IMR-90 (cell line): ENCODE results near the gene URI1. TPM values are rescaled to one million over a fixed set of nuclear protein-coding genes. Genes with fewer than 3 reads are reported as not detected.

Source experiments
- ATAC-seq: fragments of 200-7000 bp; cut with Tn5 transposase; 2 replicates; pipeline ENCODE4 v1.9.1; 2020; ENCODE audit warnings: low read depth, mild to moderate bottlenecking, moderate library complexity
- BruUV-seq: library from RNA; stranded (reverse); fragments of 400-500 nt; replicated peaks from 2 replicates; lab custom pipeline; 2021; lab: Mats Ljungman, UMichigan
- CTCF ChIA-PET: fragments of 300-600 bp; formaldehyde crosslinking; extraction: SDS; loops from one replicate; lab custom pipeline; 2021; ENCODE audit warnings: antibody characterized with exemption; lab: Yijun Ruan, JAX
- POLR2A ChIA-PET: fragments of 300-600 bp; sonication (Branson Sonifier 250); formaldehyde crosslinking; loops from one replicate; lab custom pipeline; 2022; ENCODE audit warnings: antibody characterized with exemption; ENCODE audit not compliant: unreplicated experiment; lab: Charles Lee
- DNase-seq: peaks from one replicate; pipeline ENCODE4 v3.0.0; 2013
- H2AFZ ChIP-seq: replicated peaks from 2 replicates; pipeline ENCODE3; 2013; ENCODE audit warnings: low read length, mild to moderate bottlenecking; ENCODE audit not compliant: poor library complexity
- H2AK5ac ChIP-seq: 2 replicates; pipeline ENCODE4 v1.6.1; 2013; ENCODE audit warnings: low read depth, low read length, inconsistent platforms
- H2AK9ac ChIP-seq: replicated peaks from 2 replicates; pipeline ENCODE3; 2013; ENCODE audit warnings: mild to moderate bottlenecking, low read depth, low read length, moderate library complexity; ENCODE audit not compliant: poor library complexity
- H2BK120ac ChIP-seq: 2 replicates; pipeline ENCODE4 v1.6.1; 2013; ENCODE audit warnings: low read depth, low read length, inconsistent platforms
- H2BK15ac ChIP-seq: 3 replicates; pipeline ENCODE4 v1.6.1; 2013; ENCODE audit warnings: low read depth, low read length, inconsistent platforms
- H2BK20ac ChIP-seq: 2 replicates; pipeline ENCODE4 v1.6.1; 2013; ENCODE audit warnings: low read depth, mild to moderate bottlenecking, inconsistent platforms, low read length, moderate library complexity
- H2BK5ac ChIP-seq: 2 replicates; pipeline ENCODE4 v1.6.1; 2013; ENCODE audit warnings: mild to moderate bottlenecking, low read depth, low read length, inconsistent platforms; ENCODE audit not compliant: poor library complexity, severe bottlenecking
- H3K14ac ChIP-seq: replicated peaks from 2 replicates; pipeline ENCODE4 v1.6.1; 2013; ENCODE audit warnings: low read depth, low read length, inconsistent platforms
- H3K18ac ChIP-seq: 2 replicates; pipeline ENCODE4 v1.6.1; 2013; ENCODE audit warnings: low read depth, low read length, control low read depth
- H3K23ac ChIP-seq: 2 replicates; pipeline ENCODE4 v1.6.1; 2013; ENCODE audit warnings: low read depth, low read length, inconsistent platforms
- H3K27ac ChIP-seq: 2 replicates; pipeline ENCODE4 v1.5.1; 2013; ENCODE audit warnings: mild to moderate bottlenecking, control low read depth, low read length; ENCODE audit not compliant: insufficient read depth
- H3K27me3 ChIP-seq: 2 replicates; pipeline ENCODE4 v1.6.1; 2013; ENCODE audit warnings: low read length; ENCODE audit not compliant: control insufficient read depth, insufficient read depth
- H3K36me3 ChIP-seq: 2 replicates; pipeline ENCODE4 v1.6.1; 2013; ENCODE audit warnings: low read length, mixed read lengths; ENCODE audit not compliant: control insufficient read depth, insufficient read depth
- H3K4ac ChIP-seq: 2 replicates; pipeline ENCODE4 v1.6.1; 2013; ENCODE audit warnings: low read depth, low read length, inconsistent platforms
- H3K4me1 ChIP-seq: 2 replicates; pipeline ENCODE4 v1.6.1; 2013; ENCODE audit warnings: low read length, mixed read lengths; ENCODE audit not compliant: control insufficient read depth, insufficient read depth
- H3K4me2 ChIP-seq: 2 replicates; pipeline ENCODE4 v1.6.1; 2013; ENCODE audit warnings: low read depth, mild to moderate bottlenecking, control low read depth, low read length, moderate library complexity
- H3K4me3 ChIP-seq: 2 replicates; pipeline ENCODE4 v1.5.1; 2013; ENCODE audit warnings: low read depth, mild to moderate bottlenecking, control low read depth, low read length, moderate library complexity; ENCODE audit not compliant: insufficient read depth
- H3K56ac ChIP-seq: 2 replicates; pipeline ENCODE4 v1.6.1; 2013; ENCODE audit warnings: low read length, inconsistent platforms; ENCODE audit not compliant: insufficient read depth; ENCODE audit errors: extremely low read depth
- H3K79me1 ChIP-seq, 2 experiments: 2 replicates each; pipeline ENCODE4 v1.6.1; 2013; ENCODE audit warnings: low read length in 2 of 2, inconsistent platforms in 1 of 2, low read depth in 1 of 2
- H3K9ac ChIP-seq: 2 replicates; pipeline ENCODE4 v1.6.1; 2013; ENCODE audit warnings: low read depth, low read length, control low read depth
- H3K9me1 ChIP-seq: 2 replicates; pipeline ENCODE4 v1.6.1; 2013; ENCODE audit warnings: low read length, inconsistent platforms; ENCODE audit not compliant: insufficient read depth
- H3K9me3 ChIP-seq: 2 replicates; pipeline ENCODE4 v1.6.1; 2013; ENCODE audit warnings: low read length; ENCODE audit not compliant: control insufficient read depth, insufficient read depth
- H4K20me1 ChIP-seq: 2 replicates; pipeline ENCODE4 v1.6.1; 2013; ENCODE audit warnings: low read length, inconsistent platforms; ENCODE audit not compliant: insufficient read depth
- H4K5ac ChIP-seq: 2 replicates; pipeline ENCODE4 v1.6.1; 2013; ENCODE audit warnings: mild to moderate bottlenecking, low read depth, low read length, control low read depth
- H4K8ac ChIP-seq, 2 experiments: 2 replicates each; pipeline ENCODE4 v1.6.1; 2013; ENCODE audit warnings: low read depth in 2 of 2, low read length in 2 of 2, control low read depth in 1 of 2, inconsistent platforms in 1 of 2
- H4K91ac ChIP-seq: 2 replicates; pipeline ENCODE4 v1.6.1; 2013; ENCODE audit warnings: low read depth, low read length, inconsistent platforms; ENCODE audit not compliant: insufficient read depth
- CTCF ChIP-seq: conservative IDR thresholded peaks from 2 replicates; pipeline ENCODE4 v1.5.1; 2012; ENCODE audit warnings: mild to moderate bottlenecking, low read depth, low read length, improper control_type of control experiment
- ELK1 ChIP-seq: fragments of 150-350 bp; IDR thresholded peaks from 2 replicates; pipeline ENCODE4 v1.6.1; 2016; ENCODE audit warnings: low read depth, mild to moderate bottlenecking, low read length, moderate library complexity, borderline replicate concordance
- USF2 ChIP-seq: fragments of 150-350 bp; IDR thresholded peaks from 2 replicates; pipeline ENCODE4 v1.6.1; 2017; ENCODE audit warnings: mild to moderate bottlenecking, antibody characterized with exemption, low read length, low read depth
- WGBS, 2 experiments: methylation state at CpG; one replicate each; pipeline versions ENCODE4 v1.1.5 to v1.1.7; 2013; ENCODE audit warnings: missing lambda C conversion rate in 2 of 2; ENCODE audit not compliant: insufficient read length in 1 of 2; ENCODE audit errors: extremely low coverage in 2 of 2; 5-methylcytosine and 5-hydroxymethylcytosine counted together
- dilution Hi-C: fragments of 300-500 bp; cut with HindIII; formaldehyde crosslinking; loops from one replicate; pipeline ENCODE4 v1.14.3; 2018; ENCODE audit warnings: low sequenced_read_pairs; ENCODE audit not compliant: unreplicated experiment
- in situ Hi-C: fragments of 300-500 bp; cut with MboI; formaldehyde crosslinking; loops from 3 replicates; pipeline ENCODE4 v1.14.3; 2019; ENCODE audit warnings: low sequenced_read_pairs, inconsistent platforms, mixed read lengths
- intact Hi-C: fragments of 100-400 bp; cut with micrococcal nuclease; formaldehyde crosslinking; loops from 2 replicates; pipeline ENCODE4 v1.10.0; 2022
- polyA plus RNA-seq, 3 experiments: library from polyadenylated mRNA; depleted of rRNA; stranded (reverse); fragments of >200 nt; gene quantifications; 2 replicates each; pipeline ENCODE4 v1.2.3, GENCODE V29; 2012; ENCODE audit warnings: low replicate concordance in 1 of 3
- total RNA-seq: library from RNA; depleted of rRNA; stranded (reverse); fragments of >200 nt; gene quantifications from 2 replicates; pipeline ENCODE4 v1.2.3, GENCODE V29; 2012

URI1 gene
- total and polyA plus RNA-seq, 2 of the 4 experiments (the other 2 are of a cell fraction), result 43.2 to 45.3 TPM

DNA sequence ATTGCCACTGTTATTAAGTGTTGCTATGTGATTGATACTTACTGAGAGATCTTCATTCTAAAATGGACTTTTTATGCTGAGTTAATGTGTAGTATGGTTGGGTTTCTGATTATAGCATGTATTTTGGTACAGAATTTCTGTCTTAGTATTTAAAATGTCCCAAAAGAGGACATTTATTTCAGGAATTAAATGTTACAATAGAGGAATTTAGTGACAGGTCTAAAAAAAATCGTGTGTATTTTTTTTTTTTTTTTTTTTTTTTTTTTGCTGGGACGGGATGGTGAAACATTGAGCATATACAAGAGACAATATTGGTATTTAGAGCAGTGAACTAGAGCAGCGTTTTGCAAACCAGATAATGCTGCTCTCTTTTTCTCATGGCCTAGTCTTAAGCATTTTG, 27.9 kb downstream of the URI1 start:
- no peak overlapping the region for H3K27ac ChIP-seq
- in situ Hi-C loops, result no loop called here
- H3K4me1 ChIP-seq, result peaks cover 11% of the 10 kb centered on the region
- H3K4me2 ChIP-seq, result no peak overlapping the region
- no peaks in the 10 kb centered on the region for H3K27me3 ChIP-seq
- H4K91ac ChIP-seq, result no peak overlapping the region
- H3K56ac ChIP-seq, result no peak overlapping the region
- no peak overlapping the region for H3K14ac ChIP-seq
- H4K5ac ChIP-seq, result no peak overlapping the region
- no peak overlapping the region for H2BK5ac ChIP-seq
- peaks cover 2% of the 10 kb centered on the region for H3K9me1 ChIP-seq
- no peak overlapping the region for H3K23ac ChIP-seq
- WGBS, 2 experiments, result 100% methylated on average over 1 of the region's 3 CpGs; no CpG with 5 or more reads in 1 of the 2 experiments
- ATAC-seq (no peak), DNase-seq (no peak)
- H2AFZ ChIP-seq, result no peak overlapping the region
- CTCF ChIA-PET, result interaction anchor here (1.0 kb wide), 1 partner anchor 285 kb away, joined by 3 read pairs; no protein-coding TSS in a partner anchor
- H3K9me3 ChIP-seq, result no peaks in the 10 kb centered on the region
- no peak overlapping the region for H3K18ac ChIP-seq
- H3K4ac ChIP-seq, result no peak overlapping the region
- TF ChIP-seq ELK1 (no peak), CTCF (no peak), USF2 (no peak)
- dilution Hi-C loops, result no loop called here
- H3K4me3 ChIP-seq, result no peak overlapping the region
- no peak overlapping the region for H2BK15ac ChIP-seq
- intact Hi-C loops, result loop anchor here (5.0 kb wide), 1 partner anchor 37 kb away; no protein-coding TSS in a partner anchor
- H4K8ac ChIP-seq, result no peak overlapping the region
- BruUV-seq, result no TSS peak
- no peak overlapping the region for H3K9ac ChIP-seq
- no peaks in the 10 kb centered on the region for H3K36me3 ChIP-seq
- POLR2A ChIA-PET, result no interaction called here
- no peak overlapping the region for H2BK20ac ChIP-seq
- peaks cover 20% of the 10 kb centered on the region; the same call in 1 of the 2 replicates for H4K20me1 ChIP-seq
- peaks cover 22 to 42% of the 10 kb centered on the region in 2 experiments for H3K79me1 ChIP-seq
- no peak overlapping the region for H2AK9ac ChIP-seq
- H2AK5ac ChIP-seq, result no peak overlapping the region
- no peak overlapping the region for H2BK120ac ChIP-seq
